GM19238 (cell line): ENCODE data around the gene RABEP2.
"Not testable (repeated sequence)": the region's sequence is repeated elsewhere in the genome, so short reads cannot be mapped to it uniquely, and the experiment has no call there.

Experiments used
- DNase-seq: peaks from one replicate; pipeline ENCODE4 v3.0.0; 2011; ENCODE audit warnings: low spot score; ENCODE audit not compliant: insufficient read length

Gene RABEP2

GRCh38 chr16:28932339-28933141, 7.5 kb upstream of the RABEP2 start:
- no peak for DNase-seq

- DNase-seq, result no peak
Measured at GRCh38 chr16:28931801-28932225, 6.8 kb upstream of the RABEP2 start, which contains the start of gene CD19. Gene CD19, plus strand, starts transcription at chr16:28931971. Its CDS starts 30 bp downstream, at chr16:28932001.

GRCh38 chr16:28930652-28931051, 5.6 kb upstream of the RABEP2 start:
- DNase-seq, result no peak

GRCh38 chr16:28930203-28930602, 5.2 kb upstream of the RABEP2 start:
- DNase-seq, result no peak

- DNase-seq, result no peak
Measured at GRCh38 chr16:28927815-28928214, 2.8 kb upstream of the RABEP2 start.

- DNase-seq, result not testable (repeated sequence)
Measured at GRCh38 chr16:28926284-28926683, 1.2 kb upstream of the RABEP2 start.

GRCh38 chr16:28925386-28926228, 569 bp upstream of the RABEP2 start:
- DNase-seq, result peak; percentile 51

- no peak for DNase-seq
Measured at GRCh38 chr16:28924399-28924761, 658 bp downstream of the RABEP2 start.

GRCh38 chr16:28923652-28924398, 1.2 kb downstream of the RABEP2 start:
- DNase-seq, result peak; percentile 80

GRCh38 chr16:28923231-28923587, 1.8 kb downstream of the RABEP2 start:
- DNase-seq, result no peak

- no peak for DNase-seq
Measured at GRCh38 chr16:28918698-28919097, 6.3 kb downstream of the RABEP2 start.

GRCh38 chr16:28917095-28917494, 7.9 kb downstream of the RABEP2 start:
- DNase-seq, result no peak

- no peak for DNase-seq
Measured at GRCh38 chr16:28915181-28915580, 9.9 kb downstream of the RABEP2 start.

GRCh38 chr16:28913946-28914724, 10.9 kb downstream of the RABEP2 start:
- DNase-seq, result no peak

GRCh38 chr16:28912558-28912957, 12.5 kb downstream of the RABEP2 start:
- no peak for DNase-seq

- no peak for DNase-seq
Measured at GRCh38 chr16:28910086-28911031, 14.7 kb downstream of the RABEP2 start.

GRCh38 chr16:28905800-28906372, 19.2 kb downstream of the RABEP2 start:
- DNase-seq, result no peak

- DNase-seq, result no peak
Measured at GRCh38 chr16:28905229-28905754, 19.7 kb downstream of the RABEP2 start.

- DNase-seq, result no peak
Measured at GRCh38 chr16:28904828-28905227, 20.2 kb downstream of the RABEP2 start.
